AG20443 (cell line): ENCODE measurements around the gene KRTAP2-4.
"Not testable (repeated sequence)": the region's sequence is repeated elsewhere in the genome, so short reads cannot be mapped to it uniquely, and the experiment has no call there.

ENCODE experiments used
- DNase-seq: peaks from one replicate; pipeline ENCODE4 v3.0.0; 2012; ENCODE audit warnings: low spot score, mixed read lengths

KRTAP2-4 gene, protein sequence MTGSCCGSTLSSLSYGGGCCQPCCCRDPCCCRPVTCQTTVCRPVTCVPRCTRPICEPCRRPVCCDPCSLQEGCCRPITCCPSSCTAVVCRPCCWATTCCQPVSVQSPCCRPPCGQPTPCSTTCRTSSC

DNA sequence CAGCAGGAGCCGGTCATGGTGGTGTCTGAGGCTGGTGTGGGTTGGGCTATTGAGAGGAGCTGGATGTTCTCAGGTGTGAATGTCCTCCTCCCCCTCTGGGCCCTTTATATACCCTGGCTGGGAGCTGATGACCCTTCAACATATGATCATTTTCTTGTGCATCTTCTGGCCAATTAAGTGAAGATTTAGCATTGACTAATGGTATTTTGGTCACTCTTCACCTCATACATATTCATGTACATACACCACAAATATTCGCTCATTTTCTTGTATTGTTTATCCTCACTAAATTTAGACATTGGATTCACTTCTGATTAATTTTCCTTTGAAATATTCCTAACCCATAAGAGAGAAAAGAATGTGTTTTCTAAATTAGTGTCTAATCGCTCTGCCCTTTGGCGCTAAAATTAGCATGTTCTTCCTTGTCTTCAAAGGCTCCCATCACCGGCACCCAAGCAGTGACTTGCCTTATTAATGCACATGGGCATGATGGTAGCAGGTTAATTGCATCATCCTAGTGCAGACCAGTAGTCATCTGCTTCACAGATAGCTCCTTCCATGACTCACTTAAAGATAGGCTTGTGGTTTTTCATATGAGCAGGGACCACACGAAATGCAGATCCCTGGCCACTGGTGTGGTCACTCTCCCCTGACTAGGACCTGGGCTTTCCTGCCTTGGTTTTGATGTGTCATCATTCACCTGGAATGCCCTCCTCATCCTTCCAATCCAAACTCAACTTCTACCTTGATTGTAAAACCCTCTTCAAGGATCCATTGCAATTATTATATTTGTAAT, at the start of gene KRTAP2-4:
Gene KRTAP2-4, minus strand, starts transcription at position 51 of the 796 bp plus-strand sequence. Its CDS starts 34 bp downstream, at position 17.
- peak; percentile 68 for DNase-seq

DNA sequence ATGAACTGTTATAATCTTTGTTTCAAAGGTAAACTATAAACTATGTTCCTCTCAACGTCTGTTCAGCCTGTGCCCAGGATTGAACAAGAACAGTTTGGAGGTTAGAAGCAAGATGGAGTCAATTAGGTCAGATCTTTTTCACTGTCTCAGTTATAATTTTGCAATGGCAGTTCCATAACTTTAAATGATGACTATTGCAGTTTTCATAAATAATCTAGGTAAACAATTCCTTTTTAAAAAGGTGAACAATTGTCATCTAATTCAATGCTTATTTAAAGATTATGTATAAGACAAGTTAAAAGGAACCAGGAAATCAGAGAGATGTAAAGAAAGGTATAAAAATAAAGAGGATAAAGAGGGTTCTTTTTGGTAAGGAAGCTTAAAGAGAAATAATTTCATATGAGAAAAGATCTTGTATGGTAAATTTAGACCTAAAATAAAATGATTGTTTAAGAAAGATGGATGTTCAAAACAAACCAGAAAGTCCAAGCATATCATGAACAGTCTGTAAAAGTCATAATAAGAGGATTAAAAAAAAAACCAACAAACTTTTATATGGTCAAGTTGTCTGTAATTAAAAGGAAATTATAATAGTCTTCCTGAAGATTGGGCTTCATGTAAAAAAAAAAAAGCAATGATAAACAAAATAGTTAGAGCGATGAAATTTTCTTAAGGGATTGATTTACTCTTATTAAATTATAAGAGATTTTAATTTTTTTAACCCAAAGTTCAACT, 45.6 kb upstream of the KRTAP2-4 start:
- DNase-seq = no peak

DNA sequence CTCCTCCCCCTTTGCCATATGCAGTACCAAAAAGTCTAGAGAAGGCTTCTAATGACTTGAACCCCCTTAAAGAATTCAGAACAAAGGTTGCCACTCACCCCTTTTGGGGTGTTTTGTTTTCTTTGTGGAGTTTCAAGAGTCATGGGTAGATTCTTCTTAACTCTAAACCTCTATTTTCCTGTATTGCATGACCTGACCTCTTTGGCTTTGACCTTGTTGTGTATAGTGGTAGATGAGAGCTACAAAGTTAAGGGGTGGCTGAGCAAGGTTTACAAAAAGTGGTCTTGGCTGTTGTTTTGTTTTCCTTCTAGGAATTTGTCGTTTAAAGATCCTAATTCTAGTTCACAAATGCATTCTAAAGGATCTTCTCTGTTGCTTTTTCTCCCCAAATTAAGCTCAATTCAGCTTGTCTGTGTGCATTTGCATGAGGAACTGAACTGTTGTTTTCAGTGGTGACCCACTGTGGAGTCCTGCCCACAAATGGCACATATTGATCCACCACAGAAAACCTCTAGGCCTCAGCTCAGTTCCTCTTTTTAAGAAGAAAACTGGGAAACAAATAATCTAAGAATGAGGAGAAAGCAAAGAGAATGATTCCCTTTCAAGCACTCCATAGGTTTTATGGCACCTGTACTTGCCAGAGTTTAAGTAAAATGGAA, 43.2 kb upstream of the KRTAP2-4 start:
- not testable (repeated sequence) for DNase-seq

DNA sequence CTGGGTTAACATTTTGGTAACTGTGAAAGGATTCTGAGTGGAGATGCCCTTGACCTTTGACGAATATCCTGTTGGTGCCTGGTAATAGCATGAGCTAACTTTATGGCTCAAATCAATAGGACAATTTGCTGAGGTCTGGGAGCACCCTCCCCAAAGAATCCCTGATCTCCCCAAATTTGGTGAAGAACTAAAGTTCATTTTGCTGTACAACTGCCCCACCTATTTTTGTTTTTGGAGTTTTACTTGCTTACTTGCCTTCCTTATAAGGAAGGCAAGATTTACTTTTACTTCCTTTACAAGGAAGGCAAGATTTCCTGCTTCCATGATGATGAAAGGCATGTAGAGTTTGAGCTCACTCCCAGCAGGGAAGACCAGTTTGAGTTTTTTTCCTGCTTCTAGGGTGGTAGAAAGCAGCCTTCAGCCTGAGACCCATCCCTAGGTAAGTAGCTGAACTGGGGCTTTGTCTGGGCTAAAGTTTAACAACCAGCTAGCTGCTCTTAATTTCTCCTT, 42.3 kb upstream of the KRTAP2-4 start:
- DNase-seq = no peak

DNA sequence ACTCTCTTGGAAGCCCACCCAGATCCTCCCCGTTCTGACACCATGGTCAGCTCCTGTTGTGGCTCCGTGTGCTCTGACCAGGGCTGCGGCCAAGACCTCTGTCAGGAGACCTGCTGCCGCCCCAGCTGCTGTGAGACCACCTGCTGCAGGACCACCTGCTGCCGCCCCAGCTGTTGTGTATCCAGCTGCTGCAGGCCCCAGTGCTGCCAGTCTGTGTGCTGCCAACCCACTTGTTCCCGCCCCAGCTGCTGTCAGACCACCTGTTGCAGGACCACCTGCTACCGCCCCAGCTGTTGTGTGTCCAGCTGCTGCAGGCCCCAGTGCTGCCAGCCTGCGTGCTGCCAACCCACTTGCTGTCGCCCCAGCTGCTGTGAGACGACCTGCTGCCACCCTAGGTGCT, 39.7 kb upstream of the KRTAP2-4 start, which contains the start of gene KRTAP4-9:
Gene KRTAP4-9, plus strand, starts transcription at position 43 of the 400 bp plus-strand sequence. Its CDS starts 0 bp downstream, at position 43.
- not testable (repeated sequence) for DNase-seq

DNA sequence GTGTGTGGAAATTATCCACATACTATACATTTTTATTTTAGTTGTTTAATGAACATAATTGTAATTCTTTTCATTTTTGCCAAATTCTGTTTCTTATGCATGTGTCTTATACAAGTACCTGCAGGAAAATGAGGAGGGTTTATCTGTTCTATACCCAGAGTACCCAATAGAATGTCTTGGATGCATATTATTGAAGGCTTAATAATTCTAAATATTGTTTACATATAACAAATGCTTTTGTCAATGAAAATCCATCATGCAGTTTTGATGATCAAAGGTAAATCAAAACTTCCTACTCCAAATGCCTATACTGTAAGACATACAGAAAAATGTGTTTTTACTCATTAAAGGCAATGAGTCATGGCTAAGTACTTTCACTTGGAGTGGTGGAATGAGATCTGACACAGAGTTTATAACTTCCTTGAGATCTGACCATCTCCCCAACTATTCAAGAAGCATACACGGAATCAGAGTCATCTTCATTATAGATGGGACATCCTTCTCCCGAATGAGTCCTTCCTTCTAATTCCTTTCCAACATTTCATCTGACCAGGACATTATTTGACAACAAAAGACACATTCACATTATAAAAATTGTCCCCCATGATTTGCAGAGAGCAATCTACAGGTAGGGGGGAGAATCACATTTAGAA, 38.8 kb upstream of the KRTAP2-4 start:
- DNase-seq = not testable (repeated sequence)

DNA sequence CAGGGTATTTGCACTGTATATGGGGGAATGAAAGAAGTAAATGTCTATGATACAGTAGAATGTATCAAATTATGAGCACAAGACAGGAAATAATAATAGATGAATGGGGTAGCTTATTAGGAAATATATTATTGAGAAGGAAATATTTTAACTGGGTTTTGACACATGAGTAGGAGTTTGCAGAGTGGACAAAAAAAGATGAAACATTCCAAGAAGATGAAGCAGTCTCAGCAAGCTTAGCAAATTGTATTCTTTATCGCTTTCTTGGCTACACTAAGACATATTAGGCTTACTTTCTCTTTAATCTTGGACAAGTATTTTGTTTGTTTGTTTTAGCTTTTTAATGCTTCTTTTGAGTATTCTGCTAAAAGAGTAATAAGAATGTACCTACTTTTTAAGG, 38.2 kb upstream of the KRTAP2-4 start:
- DNase-seq = no peak

DNA sequence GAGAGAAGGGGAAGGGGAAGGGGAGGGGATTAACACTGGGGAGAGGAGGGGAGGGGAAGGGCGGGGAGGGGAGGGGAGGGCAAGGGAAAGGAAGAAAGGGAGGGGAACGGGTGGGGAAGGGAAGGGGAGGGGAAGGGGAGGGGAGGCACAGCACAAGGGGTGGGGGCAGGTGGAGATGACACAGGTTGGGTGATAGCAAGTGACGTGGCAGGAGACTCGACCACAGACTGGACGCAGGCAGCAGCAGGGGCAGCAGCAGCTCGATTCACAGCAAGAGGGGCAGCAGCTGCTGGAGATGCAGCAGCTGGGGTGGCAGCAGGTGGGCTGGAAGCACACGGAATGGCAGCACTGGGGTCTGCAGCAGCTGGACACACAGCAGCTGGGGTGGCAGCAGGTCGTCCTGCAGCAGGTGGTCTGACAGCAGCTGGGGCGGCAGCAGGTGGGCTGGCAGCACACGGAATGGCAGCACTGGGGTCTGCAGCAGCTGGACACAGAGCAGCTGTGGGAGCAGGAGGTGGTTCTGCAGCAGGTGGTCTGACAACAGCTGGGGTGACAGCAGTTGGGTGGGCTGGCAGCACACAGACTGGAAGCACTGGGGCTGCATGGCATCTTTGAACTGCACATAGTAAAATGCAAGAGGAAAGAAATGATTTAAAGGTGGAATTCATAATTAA, 36.0 kb upstream of the KRTAP2-4 start, which contains the start of gene KRTAP4-16:
Gene KRTAP4-16, minus strand, starts transcription at position 624 of the 674 bp plus-strand sequence. Its CDS starts 0 bp downstream, at position 624.
- DNase-seq = no peak

DNA sequence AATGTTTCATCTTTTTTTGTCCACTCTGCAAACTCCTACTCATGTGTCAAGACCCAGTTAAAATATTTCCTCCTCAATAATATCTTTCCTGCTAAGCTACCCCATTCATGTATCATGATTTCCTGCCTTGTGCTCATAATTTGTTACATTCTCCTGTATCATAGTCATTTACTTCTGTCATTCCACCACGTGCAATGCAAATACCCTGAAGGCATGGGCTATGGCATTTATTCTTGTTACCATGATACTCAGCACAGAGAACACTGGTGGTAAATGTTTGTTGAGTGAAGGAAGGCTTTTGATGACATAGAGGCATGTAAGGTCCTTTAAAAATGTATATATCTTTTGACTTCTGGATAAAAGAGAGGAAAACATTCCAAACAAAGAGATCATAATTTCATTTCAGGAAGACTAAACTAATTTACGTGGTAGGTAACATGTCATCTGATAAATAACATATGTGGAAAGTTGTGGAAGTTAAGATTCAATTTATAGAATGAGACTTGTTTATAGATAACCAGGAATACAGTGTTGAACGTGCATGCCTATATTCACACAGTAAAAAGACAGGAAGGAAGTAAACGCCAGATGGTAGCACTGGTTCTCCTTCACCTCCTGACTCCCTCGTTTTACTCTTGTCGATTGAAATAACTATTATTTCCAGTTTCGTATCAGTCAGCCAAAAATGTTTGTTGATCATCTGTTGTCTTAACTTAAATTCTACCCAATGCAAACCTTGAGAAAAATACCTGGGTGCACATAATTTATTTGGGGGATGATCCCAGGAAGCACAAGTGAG, 34.2 kb upstream of the KRTAP2-4 start:
- DNase-seq = not testable (repeated sequence)

DNA sequence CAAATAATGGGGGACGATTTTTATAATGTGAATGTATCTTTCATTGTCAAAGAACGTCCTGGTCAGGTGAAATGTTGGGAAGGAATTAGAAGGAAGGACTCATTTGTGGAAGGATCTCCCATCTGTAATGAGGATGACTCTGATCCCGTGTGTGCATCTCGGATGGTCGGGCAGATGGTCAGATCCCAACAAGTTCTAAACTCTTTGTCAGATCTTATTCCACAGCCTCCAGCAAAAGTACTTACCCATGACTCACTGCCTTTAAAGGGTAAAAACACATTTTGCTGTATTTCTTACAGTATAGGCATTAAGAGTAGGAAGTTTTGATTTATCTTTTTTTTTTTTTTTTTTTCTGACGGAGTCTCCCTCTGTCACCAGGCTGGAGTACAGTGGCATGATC, 32.8 kb upstream of the KRTAP2-4 start:
- peak; percentile 25 for DNase-seq

DNA sequence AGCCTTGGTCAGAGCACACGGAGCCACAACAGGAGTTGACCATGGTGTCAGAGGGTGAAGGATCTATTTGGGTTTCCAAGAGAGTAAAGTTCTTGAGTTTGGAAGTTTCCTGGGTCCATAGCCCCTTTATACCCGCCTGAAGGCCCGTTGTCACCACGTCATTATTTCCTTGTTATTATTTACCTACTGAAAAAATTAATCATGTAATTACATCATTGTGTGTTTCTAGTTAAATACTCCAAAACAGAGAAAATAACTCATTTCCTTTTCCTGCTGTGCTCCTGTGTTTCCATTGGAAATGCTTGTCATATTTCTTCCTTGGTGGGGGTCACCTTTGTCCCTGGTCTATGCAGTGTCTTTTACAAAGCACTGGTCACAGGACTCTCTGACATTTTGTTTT, 32.4 kb upstream of the KRTAP2-4 start, which contains the start of gene KRTAP4-8:
Gene KRTAP4-8, minus strand, starts transcription at position 101 of the 400 bp plus-strand sequence. Its CDS starts 58 bp downstream, at position 43.
- DNase-seq = no peak

DNA sequence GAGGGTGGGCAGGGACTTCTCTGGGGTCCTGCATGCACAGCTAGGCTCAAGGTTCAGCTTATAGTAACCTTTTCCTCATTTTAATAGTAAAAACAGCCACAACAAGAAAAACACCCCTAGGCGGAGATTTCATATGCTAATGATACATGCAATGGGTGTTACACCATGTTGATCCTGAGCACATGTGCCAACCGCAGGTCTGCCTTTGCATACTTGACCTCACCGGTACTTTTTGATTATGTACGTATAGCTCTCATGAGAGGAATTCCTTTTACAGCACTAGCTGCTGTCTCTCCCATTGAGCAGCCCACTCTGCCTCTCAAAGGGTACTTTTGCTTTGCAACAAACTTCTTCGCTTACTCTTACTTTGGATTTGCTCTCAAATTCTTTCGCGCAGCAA, 30.4 kb upstream of the KRTAP2-4 start:
- DNase-seq = no peak

DNA sequence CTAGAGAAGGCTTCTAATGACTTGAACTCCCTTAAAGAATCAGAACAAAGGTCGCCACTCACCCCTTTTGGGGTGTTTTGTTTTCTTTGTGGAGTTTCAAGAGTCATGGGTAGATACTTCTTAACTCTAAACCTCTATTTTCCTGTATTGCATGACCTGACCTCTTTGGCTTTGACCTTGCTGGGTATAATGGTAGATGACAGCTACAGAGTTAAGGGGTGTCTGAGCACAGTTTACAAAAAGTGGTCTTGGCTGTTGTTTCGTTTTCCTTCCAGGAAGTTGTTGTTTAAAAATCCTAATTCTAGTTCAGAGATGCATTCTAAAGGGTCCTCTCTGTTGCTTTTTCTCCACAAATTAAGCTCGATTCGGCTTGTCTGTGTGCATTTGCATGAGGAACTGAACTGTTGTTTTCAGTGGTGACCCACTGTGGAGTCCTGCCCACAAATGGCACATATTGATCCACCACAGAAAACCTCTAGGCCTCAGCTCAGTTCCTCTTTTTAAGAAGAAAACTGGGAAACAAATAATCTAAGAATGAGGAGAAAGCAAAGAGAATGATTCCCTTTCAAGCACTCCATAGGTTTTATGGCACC, 23.2 kb upstream of the KRTAP2-4 start:
- DNase-seq = not testable (repeated sequence)

DNA sequence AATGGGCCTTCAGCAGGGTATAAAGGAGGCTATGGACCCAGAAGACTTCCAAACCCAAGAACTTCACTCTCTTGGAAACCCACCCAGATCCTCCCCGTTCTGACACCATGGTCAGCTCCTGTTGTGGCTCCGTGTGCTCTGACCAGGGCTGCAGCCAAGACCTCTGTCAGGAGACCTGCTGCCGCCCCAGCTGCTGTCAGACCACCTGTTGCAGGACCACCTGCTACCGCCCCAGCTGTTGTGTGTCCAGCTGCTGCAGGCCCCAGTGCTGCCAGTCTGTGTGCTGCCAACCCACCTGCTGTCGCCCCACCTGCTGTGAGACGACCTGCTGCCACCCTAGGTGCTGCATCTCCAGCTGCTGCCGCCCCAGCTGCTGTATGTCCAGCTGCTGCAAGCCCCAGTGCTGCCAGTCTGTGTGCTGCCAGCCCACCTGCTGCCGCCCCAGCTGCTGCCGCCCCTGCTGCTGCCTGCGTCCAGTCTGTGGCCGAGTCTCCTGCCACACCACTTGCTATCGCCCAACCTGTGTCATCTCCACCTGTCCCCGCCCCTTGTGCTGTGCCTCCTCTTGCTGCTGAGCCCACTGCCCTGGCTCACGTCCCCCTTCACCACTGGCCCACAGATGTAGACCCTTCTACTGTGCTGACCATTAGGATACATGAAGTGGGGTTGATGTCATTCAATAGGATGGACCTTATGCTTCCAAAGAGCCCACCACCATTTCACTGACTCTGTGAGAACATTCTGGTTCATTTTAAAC, 18.6 kb upstream of the KRTAP2-4 start, which contains the start of gene KRTAP4-7:
Gene KRTAP4-7, plus strand, starts transcription at position 51 of the 757 bp plus-strand sequence. Its CDS starts 57 bp downstream, at position 108.
- DNase-seq = not testable (repeated sequence)

DNA sequence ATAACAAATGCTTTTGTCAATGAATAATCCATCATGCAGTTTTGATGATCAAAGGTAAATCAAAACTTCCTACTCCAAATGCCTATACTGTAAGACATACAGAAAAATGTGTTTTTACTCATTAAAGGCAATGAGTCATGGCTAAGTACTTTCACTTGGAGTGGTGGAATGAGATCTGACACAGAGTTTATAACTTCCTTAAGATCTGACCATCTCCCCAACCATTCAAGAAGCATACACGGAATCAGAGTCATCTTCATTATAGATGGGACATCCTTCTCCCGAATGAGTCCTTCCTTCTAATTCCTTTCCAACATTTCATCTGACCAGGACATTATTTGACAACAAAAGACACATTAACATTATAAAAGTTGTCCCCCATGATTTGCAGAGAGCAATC, 17.7 kb upstream of the KRTAP2-4 start:
- not testable (repeated sequence) for DNase-seq

DNA sequence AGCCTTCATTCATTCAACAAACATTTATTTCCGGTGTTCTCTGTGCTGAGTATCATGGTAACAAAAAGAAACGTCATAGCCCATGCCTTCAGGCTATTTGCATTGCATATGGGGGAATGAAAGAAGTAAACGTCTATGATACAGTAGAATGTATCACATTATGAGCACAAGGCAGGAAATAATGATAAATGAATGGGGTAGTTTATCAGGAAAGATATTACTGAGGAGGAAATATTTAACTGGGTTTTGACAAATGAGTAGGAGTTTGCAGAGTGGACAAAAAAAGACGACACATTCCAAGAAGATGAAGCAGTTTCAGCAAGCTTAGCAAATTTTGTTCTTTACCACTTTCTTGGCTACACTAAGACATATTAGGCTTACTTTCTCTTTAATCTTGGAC, 16.9 kb upstream of the KRTAP2-4 start:
- no peak for DNase-seq

DNA sequence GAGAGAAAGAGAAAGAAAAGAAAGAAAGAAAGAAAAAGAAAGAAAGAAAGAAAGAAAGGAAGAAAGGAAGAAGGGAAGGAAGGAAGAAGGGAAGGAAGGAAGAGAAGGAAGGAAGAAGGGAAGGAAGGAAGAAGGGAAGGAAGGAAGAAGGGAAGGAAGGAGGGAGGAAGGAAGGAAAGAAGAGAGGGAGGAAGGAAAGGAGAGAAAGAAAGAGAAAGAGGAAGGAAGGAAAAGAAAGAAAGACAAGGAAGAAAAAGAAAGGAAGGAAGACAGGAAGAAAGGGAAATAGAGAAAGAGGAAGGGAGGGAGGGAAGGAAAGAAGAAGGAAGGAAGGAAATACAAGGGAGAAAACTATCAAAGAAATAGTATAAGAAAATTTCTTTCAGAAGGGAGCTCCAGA, 11.1 kb upstream of the KRTAP2-4 start:
- DNase-seq = no peak

DNA sequence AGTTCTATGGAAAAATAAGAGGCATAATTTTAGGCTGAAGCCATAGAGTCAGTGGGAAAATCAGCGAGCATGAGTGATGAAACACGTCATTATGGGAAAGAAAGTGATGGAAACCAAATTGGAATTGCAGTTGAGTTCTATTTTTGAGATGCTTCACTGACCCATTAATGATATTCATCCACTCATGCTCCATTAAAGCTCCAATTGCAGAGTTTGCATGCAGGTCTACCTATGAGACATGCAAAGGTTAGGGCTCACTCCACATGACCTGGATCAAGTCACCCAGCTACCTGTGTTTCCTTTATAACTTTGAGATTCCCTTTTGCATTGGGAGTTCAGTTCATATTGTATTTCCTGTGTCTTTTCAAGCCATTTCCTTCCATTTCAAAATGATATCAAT, 8.0 kb upstream of the KRTAP2-4 start:
- DNase-seq = no peak
